Activated T-cell treated with anti-CD3 and anti-CD28 coated beads, Interleukin-2, amount 50 U/mL, for 72 hours (primary cell): ENCODE data around the gene FHIT. TPM values are rescaled to one million over a fixed set of nuclear protein-coding genes. Genes with fewer than 3 reads are reported as not detected.

Source experiments
- ATAC-seq, 2 donors: fragments of 150-1000 bp; cut with Tn5 transposase; replicated peaks in 1 of 2; 2 replicates each; pipeline ENCODE4 v1.10.0; 2021; ENCODE audit warnings: moderate library complexity in 2 of 2, mild to moderate bottlenecking in 1 of 2
- DNase-seq, 2 donors: peaks; one replicate each; pipeline ENCODE4 v3.0.0; 2021 to 2022; ENCODE audit warnings: mixed read lengths in 1 of 2
- H3K27ac Mint-ChIP-seq: one replicate; pipeline ENCODE4 v1.8.0; 2022; ENCODE audit warnings: mild to moderate bottlenecking, moderate library complexity, mixed read lengths
- H3K27me3 Mint-ChIP-seq: one replicate; pipeline ENCODE4 v1.8.0; 2022; ENCODE audit warnings: low read depth, mixed read lengths
- H3K36me3 Mint-ChIP-seq, 2 donors: one replicate each; pipeline ENCODE4 v1.8.0; 2022; ENCODE audit warnings: mixed read lengths in 2 of 2, mild to moderate bottlenecking in 1 of 2; ENCODE audit not compliant: insufficient read depth in 2 of 2
- H3K4me1 Mint-ChIP-seq: one replicate; pipeline ENCODE4 v1.8.0; 2022; ENCODE audit warnings: low read depth, mixed read lengths
- H3K4me3 Mint-ChIP-seq, 2 donors: one replicate each; pipeline ENCODE4 v1.8.0; 2022; ENCODE audit warnings: mild to moderate bottlenecking in 2 of 2, mixed read lengths in 2 of 2, moderate library complexity in 2 of 2
- H3K9me3 Mint-ChIP-seq, 2 donors: one replicate each; pipeline ENCODE4 v1.8.0; 2022; ENCODE audit warnings: mixed read lengths in 2 of 2
- total RNA-seq, 2 donors: library from RNA; stranded (reverse); gene quantifications; one replicate each; pipeline ENCODE4 v1.2.3, GENCODE V29; 2022

Gene FHIT
- total RNA-seq, 2 donors from 2014 or later: 48.2 to 54.9 TPM

- Mint-ChIP-seq H3K36me3 (peaks cover 5 to 7% of the 10 kb centered on the region in 2 donors), H3K27ac (peak overlapping the region; percentile 38), H3K4me1 (peaks cover 17% of the 10 kb centered on the region), H3K4me3 (peak overlapping the region in 1 of 2 donors; percentile 7), H3K27me3 (no peaks in the 10 kb centered on the region), H3K9me3 (peaks cover 2 to 8% of the 10 kb centered on the region in 2 donors)
- no peak for DNase-seq
- ATAC-seq: peak in 1 of 2 donors; percentile 44
Observed at GRCh38 chr3:60228823-60229222, 1022.4 kb downstream of the FHIT start.

GRCh38 chr3:60226912-60227311, 1024.3 kb downstream of the FHIT start:
- peaks cover 17% of the 10 kb centered on the region for H3K4me1 Mint-ChIP-seq
- H3K4me3 Mint-ChIP-seq: no peak overlapping the region
- H3K9me3 Mint-ChIP-seq: peaks cover 0 to 5% of the 10 kb centered on the region in 2 donors
- DNase-seq (no peak), ATAC-seq (no peak)
- no peaks in the 10 kb centered on the region for H3K27me3 Mint-ChIP-seq
- H3K27ac Mint-ChIP-seq: no peak overlapping the region
- H3K36me3 Mint-ChIP-seq: no peaks in the 10 kb centered on the region

GRCh38 chr3:60225848-60226247, 1025.4 kb downstream of the FHIT start:
- H3K4me3 Mint-ChIP-seq: no peak overlapping the region
- H3K4me1 Mint-ChIP-seq: peaks cover 17% of the 10 kb centered on the region
- H3K27ac Mint-ChIP-seq: no peak overlapping the region

GRCh38 chr3:60220768-60221167, 1030.5 kb downstream of the FHIT start:
- no peak overlapping the region for H3K27ac Mint-ChIP-seq
- peaks cover 13% of the 10 kb centered on the region for H3K4me1 Mint-ChIP-seq
- no peak for DNase-seq
- H3K27me3 Mint-ChIP-seq: no peaks in the 10 kb centered on the region
- no peak overlapping the region for H3K4me3 Mint-ChIP-seq
- H3K9me3 Mint-ChIP-seq: peaks cover 0 to 2% of the 10 kb centered on the region in 2 donors
- no peaks in the 10 kb centered on the region for H3K36me3 Mint-ChIP-seq
- ATAC-seq: no peak

More at GRCh38 chr3:60225848-60226247, 1025.4 kb downstream of the FHIT start:
- H3K36me3 Mint-ChIP-seq: no peaks in the 10 kb centered on the region
- ATAC-seq (no peak), DNase-seq (no peak)
- H3K9me3 Mint-ChIP-seq: peaks cover 0 to 2% of the 10 kb centered on the region in 2 donors
- H3K27me3 Mint-ChIP-seq: no peaks in the 10 kb centered on the region

- ATAC-seq (no peak), DNase-seq (no peak)
- Mint-ChIP-seq H3K27ac (no peak overlapping the region), H3K4me1 (peaks cover 8% of the 10 kb centered on the region), H3K27me3 (no peaks in the 10 kb centered on the region), H3K36me3 (no peaks in the 10 kb centered on the region), H3K9me3 (peaks cover 0 to 2% of the 10 kb centered on the region in 2 donors), H3K4me3 (no peak overlapping the region)
Observed at GRCh38 chr3:60219501-60219900, 1031.8 kb downstream of the FHIT start.

- Mint-ChIP-seq H3K27ac (no peak overlapping the region), H3K36me3 (no peaks in the 10 kb centered on the region), H3K4me1 (peaks cover 8% of the 10 kb centered on the region), H3K27me3 (no peaks in the 10 kb centered on the region), H3K4me3 (no peak overlapping the region), H3K9me3 (peaks cover 0 to 2% of the 10 kb centered on the region in 2 donors)
- DNase-seq (no peak), ATAC-seq (no peak)
Observed at GRCh38 chr3:60217156-60217911, 1033.9 kb downstream of the FHIT start.

GRCh38 chr3:60216462-60217075, 1034.7 kb downstream of the FHIT start:
- Mint-ChIP-seq H3K36me3 (no peaks in the 10 kb centered on the region), H3K27ac (no peak overlapping the region), H3K4me1 (peaks cover 8% of the 10 kb centered on the region), H3K4me3 (no peak overlapping the region), H3K27me3 (no peaks in the 10 kb centered on the region), H3K9me3 (no peaks in the 10 kb centered on the region)
- ATAC-seq (no peak), DNase-seq (no peak)

GRCh38 chr3:60215946-60216345, 1035.3 kb downstream of the FHIT start:
- H3K27me3 Mint-ChIP-seq: no peaks in the 10 kb centered on the region
- ATAC-seq (no peak), DNase-seq (no peak)
- H3K4me3 Mint-ChIP-seq: no peak overlapping the region
- no peaks in the 10 kb centered on the region for H3K9me3 Mint-ChIP-seq
- H3K36me3 Mint-ChIP-seq: no peaks in the 10 kb centered on the region
- H3K4me1 Mint-ChIP-seq: peaks cover 8% of the 10 kb centered on the region
- no peak overlapping the region for H3K27ac Mint-ChIP-seq

GRCh38 chr3:60207905-60208304, 1043.3 kb downstream of the FHIT start:
- H3K9me3 Mint-ChIP-seq: peaks cover 2 to 6% of the 10 kb centered on the region in 2 donors
- no peak for DNase-seq
- no peak overlapping the region for H3K4me3 Mint-ChIP-seq
- no peak for ATAC-seq
- peaks cover 0 to 2% of the 10 kb centered on the region in 2 donors for H3K36me3 Mint-ChIP-seq
- no peaks in the 10 kb centered on the region for H3K4me1 Mint-ChIP-seq
- H3K27me3 Mint-ChIP-seq: no peaks in the 10 kb centered on the region
- no peak overlapping the region for H3K27ac Mint-ChIP-seq

- Mint-ChIP-seq H3K27ac (no peak overlapping the region), H3K9me3 (peaks cover 3 to 6% of the 10 kb centered on the region in 2 donors)
Observed at GRCh38 chr3:60206206-60206605, 1045.0 kb downstream of the FHIT start.

GRCh38 chr3:60202052-60202726, 1049.1 kb downstream of the FHIT start:
- H3K4me3 Mint-ChIP-seq: no peak overlapping the region
- no peak overlapping the region for H3K27ac Mint-ChIP-seq
- no peaks in the 10 kb centered on the region for H3K4me1 Mint-ChIP-seq
- peaks cover 0 to 2% of the 10 kb centered on the region in 2 donors for H3K36me3 Mint-ChIP-seq
- no peaks in the 10 kb centered on the region for H3K27me3 Mint-ChIP-seq
- DNase-seq: no peak
- no peak for ATAC-seq
- H3K9me3 Mint-ChIP-seq: peaks cover 0 to 6% of the 10 kb centered on the region in 2 donors

More at GRCh38 chr3:60206206-60206605, 1045.0 kb downstream of the FHIT start:
- no peak overlapping the region for H3K4me3 Mint-ChIP-seq
- ATAC-seq: no peak
- H3K36me3 Mint-ChIP-seq: peaks cover 0 to 2% of the 10 kb centered on the region in 2 donors
- H3K27me3 Mint-ChIP-seq: no peaks in the 10 kb centered on the region
- H3K4me1 Mint-ChIP-seq: no peaks in the 10 kb centered on the region
- DNase-seq: no peak

- Mint-ChIP-seq H3K36me3 (peaks cover 0 to 7% of the 10 kb centered on the region in 2 donors), H3K4me3 (no peak overlapping the region), H3K9me3 (peaks cover 4 to 10% of the 10 kb centered on the region in 2 donors), H3K27ac (no peak overlapping the region), H3K27me3 (no peaks in the 10 kb centered on the region), H3K4me1 (peaks cover 1% of the 10 kb centered on the region)
- ATAC-seq: no peak
- no peak for DNase-seq
Observed at GRCh38 chr3:60199306-60199705, 1051.9 kb downstream of the FHIT start.

- peaks cover 12% of the 10 kb centered on the region for H3K4me1 Mint-ChIP-seq
- ATAC-seq (no peak), DNase-seq (no peak)
- H3K36me3 Mint-ChIP-seq: peaks cover 2 to 14% of the 10 kb centered on the region in 2 donors
- H3K9me3 Mint-ChIP-seq: peaks cover 8 to 10% of the 10 kb centered on the region in 2 donors
- no peaks in the 10 kb centered on the region for H3K27me3 Mint-ChIP-seq
- H3K27ac Mint-ChIP-seq: no peak overlapping the region
- H3K4me3 Mint-ChIP-seq: no peak overlapping the region
Observed at GRCh38 chr3:60198179-60198720, 1053.0 kb downstream of the FHIT start.
